ENCODE measurements around the gene KLHL9.

Gene KLHL9

DNA sequence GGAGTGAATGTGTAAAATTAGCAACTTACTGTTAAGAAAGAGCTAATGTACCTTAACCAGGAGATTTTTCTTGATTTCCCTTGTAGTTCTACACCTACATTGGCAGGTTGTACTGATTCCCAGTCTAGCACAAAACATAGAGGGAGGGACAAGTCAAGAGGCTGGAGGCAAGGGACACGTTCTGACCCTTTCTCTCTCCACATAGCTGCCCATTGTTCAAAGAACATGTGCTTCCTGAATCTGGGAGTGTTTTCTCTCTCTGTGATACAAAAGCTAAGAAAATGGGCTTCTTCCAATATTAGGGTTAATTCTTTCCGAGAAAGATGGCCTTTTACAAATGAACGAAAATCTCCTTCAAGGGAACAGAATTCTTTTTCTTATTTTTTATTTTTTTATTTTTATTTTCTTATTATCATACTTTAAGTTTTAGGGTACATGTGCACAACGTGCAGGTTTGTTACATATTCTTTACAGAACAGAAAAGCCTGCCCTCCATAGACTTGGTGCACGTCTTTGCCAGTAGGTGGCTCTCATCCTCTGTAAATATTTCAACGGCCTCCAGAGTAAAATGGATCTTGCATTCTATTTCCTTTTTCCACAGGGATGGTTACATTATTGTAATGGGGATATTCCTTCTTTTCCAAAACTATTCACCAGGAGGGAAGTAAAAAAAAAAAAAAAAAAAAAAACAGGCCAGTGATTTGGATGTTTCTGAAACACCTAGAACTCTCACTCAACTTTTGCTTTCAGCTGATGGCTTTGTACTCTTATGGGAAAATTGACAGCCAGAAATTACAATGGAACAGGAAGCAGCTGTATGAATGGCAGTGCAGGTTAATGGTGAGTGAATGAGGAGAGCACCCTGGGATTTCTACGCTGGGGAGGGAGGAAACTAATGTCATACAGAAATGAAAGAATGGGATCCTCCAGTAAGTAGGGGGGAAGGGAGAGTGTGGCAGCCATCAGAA is 17.0 kb downstream of the KLHL9 start:
- DNase-seq (ENCODE audit: low spot score), result peak; percentile 56

GRCh38 chr9:21316860-21317259 is 18.3 kb downstream of the KLHL9 start:
- no peak for DNase-seq (ENCODE audit: low spot score)

GRCh38 chr9:21316032-21316842 is 19.0 kb downstream of the KLHL9 start:
- no peak for DNase-seq (ENCODE audit: low spot score)

GRCh38 chr9:21314152-21314551 is 21.1 kb downstream of the KLHL9 start:
- no peak for DNase-seq (ENCODE audit: low spot score)

- DNase-seq (ENCODE audit: low spot score), result no peak
These were observed 23.3 kb downstream of the KLHL9 start for GRCh38 chr9:21311889-21312288.

DNA sequence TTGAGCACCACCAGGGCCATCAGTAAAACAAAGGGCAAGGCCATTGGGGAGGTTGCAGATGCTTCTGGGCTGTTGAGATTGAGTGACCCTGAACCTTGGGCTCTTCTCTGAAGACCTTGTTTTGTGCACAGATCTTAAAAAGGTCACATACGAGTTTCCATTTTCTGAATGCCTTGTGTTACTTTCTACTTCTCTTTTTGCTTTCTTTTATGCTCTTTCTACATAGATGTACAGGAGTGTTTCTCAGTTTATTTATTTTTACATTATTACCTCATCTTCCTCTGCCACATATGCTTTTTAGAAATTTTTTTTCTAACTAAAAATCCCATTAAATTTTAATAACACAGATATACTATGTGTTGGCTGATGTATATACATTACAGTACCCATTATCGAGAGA is 30.0 kb downstream of the KLHL9 start, which contains the start of gene IFNA5:
TSS of gene IFNA5 (minus strand) at position 101 of the 400 bp plus-strand sequence. CDS start at position 44, 57 bp downstream.
- DNase-seq (ENCODE audit: low spot score), result no peak

DNA sequence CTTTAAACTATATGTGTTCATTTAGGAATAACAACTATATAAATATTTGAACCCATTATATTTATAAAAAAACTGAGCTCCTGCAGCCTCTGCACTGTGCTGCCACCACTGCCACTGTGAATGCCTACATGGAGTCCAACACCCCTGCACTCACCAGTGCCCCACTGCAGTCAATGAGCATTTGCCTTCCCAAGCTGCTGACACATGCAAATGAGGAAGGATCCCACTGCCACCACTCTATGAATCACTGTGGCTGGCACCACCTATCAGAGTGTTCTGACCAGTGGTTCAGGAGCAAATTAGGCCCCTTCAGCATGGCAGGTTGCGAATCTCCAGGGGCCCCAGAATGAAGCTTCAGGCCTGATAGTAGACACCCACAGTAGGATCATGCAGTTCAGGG is 39.2 kb downstream of the KLHL9 start:
- DNase-seq (ENCODE audit: low spot score), result peak; percentile 33

DNA sequence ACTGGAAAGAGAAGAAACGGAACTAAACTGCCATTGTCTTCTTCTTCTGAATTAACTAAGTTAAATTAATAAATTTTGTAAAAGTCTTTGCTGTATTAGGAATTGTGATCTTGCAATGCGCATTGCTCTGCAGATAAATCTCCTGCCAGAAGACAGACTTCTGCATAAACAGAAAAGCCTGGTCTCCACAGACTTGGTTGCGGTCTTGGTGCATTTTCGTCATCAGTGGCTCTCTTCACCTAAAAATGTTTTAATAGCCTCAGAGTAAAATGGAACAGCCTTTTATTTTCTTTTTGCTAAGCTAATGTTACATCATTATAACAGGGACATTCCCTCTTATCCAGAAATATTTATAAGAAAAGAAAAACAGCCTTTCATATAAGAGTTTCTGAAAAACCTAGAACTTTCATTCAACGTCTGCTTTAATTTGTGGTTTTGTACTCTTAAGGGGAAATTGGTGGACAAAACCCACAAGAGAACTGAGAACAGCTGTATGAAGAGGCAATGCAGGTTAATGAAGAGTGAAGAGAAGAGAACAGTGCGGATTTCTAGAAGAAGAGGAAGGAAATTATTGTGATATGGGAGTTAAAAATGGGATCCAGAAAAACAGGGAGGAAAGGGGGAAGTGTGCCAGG is 40.2 kb downstream of the KLHL9 start:
- DNase-seq (ENCODE audit: low spot score), result peak; percentile 16

- peak; percentile 96 for DNase-seq (ENCODE audit: low spot score)
These were observed 40.8 kb downstream of the KLHL9 start for GRCh38 chr9:21294364-21294774.

DNA sequence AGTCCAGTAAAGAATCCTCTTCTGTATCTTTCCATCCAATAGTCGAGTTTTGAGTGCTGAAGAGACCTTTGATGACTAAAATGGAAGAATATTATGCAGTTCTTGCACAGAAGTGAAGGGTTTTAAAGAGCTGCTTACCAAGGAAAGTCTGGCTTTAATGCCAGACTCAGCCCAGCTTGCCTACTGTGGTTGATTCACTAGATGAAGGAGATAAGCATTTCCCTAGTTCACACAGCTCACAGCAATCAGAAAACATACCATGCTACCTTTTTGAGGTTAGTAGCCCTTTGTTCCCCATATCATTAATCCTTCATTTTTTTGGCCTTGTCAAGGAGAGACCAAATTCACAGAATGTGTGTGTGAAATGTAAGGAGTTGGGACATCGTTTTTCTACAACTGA is 45.4 kb downstream of the KLHL9 start:
- no peak for DNase-seq (ENCODE audit: low spot score)

DNA sequence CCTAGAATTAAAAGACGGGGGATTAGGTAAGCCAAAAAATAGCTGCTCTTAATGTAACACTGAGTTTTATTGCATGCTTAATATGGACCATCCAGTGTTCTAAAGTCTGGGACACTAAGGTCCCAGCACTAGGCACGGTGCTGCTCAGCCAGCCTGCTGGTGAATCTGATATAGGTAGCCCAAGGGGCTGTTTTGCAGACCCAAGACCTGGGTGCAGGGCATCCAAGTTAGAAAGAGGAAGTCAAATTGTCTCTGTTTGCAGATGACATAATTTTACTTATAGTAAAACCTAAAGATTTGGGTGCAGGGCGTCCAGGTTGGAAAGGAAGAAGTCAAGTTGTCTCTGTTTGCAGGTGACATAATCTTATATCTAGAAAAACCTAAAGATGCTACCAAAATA is 47.9 kb downstream of the KLHL9 start:
- no peak for DNase-seq (ENCODE audit: low spot score)

GRCh38 chr9:21286659-21287058 is 48.5 kb downstream of the KLHL9 start:
- no peak for DNase-seq (ENCODE audit: low spot score)

GRCh38 chr9:21286099-21286498 is 49.1 kb downstream of the KLHL9 start:
- DNase-seq (ENCODE audit: low spot score), result no peak

DNA sequence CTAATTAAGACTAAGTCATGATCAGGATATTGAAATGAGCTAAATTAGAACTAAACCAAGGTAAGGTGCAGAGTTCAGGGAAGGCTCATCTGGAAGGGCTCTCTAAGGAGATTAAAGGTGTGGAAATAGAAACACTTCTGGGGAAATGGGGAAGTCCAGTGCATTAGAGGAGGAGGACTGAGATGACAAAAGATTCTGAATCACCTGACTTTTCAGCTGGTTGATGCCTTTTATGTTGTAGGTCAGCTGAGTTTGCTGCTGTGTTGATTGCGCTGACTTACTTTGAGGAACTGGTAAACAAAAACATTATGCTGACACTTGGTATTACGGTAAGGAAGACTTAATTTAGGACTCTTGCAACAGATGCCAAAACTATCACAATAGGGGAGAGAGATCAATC is 53.9 kb downstream of the KLHL9 start:
- no peak for DNase-seq (ENCODE audit: low spot score)

Data from SW480 (cell line).